ENCODE data around the gene RABGAP1L. TPM values are rescaled to one million over a fixed set of nuclear protein-coding genes. Genes with fewer than 3 reads are reported as not detected.

The RABGAP1L gene
- total RNA-seq, 1 experiment from 2014 or later: 31.2 TPM

GRCh38 chr1:174149216-174149615 lies 10.1 kb upstream of the RABGAP1L start:
- DNase-seq (ENCODE audit: low read depth, low spot score): no peak
- in situ Hi-C loops (cut with HindIII; ENCODE audit: low pct_unique_long_range_greater_than_20kb, low sequenced_read_pairs): no loop called here

- no peak for DNase-seq (ENCODE audit: low read depth, low spot score)
- in situ Hi-C loops (cut with HindIII; ENCODE audit: low pct_unique_long_range_greater_than_20kb, low sequenced_read_pairs): no loop called here
Observed at GRCh38 chr1:174150499-174150898, 8.8 kb upstream of the RABGAP1L start.

- in situ Hi-C loops (cut with HindIII; ENCODE audit: low pct_unique_long_range_greater_than_20kb, low sequenced_read_pairs): no loop called here
- DNase-seq (ENCODE audit: low read depth, low spot score): no peak
Observed at GRCh38 chr1:174152427-174152826, 6.9 kb upstream of the RABGAP1L start.

GRCh38 chr1:174153085-174153824 lies 6.1 kb upstream of the RABGAP1L start:
- in situ Hi-C loops (cut with HindIII; ENCODE audit: low pct_unique_long_range_greater_than_20kb, low sequenced_read_pairs): no loop called here

GRCh38 chr1:174153825-174154107 lies 5.6 kb upstream of the RABGAP1L start:
- no peak for DNase-seq (ENCODE audit: low read depth, low spot score)
- in situ Hi-C loops (cut with HindIII; ENCODE audit: low pct_unique_long_range_greater_than_20kb, low sequenced_read_pairs): no loop called here

More at GRCh38 chr1:174153085-174153824, 6.1 kb upstream of the RABGAP1L start:
- peak; percentile 58 for DNase-seq (ENCODE audit: low read depth, low spot score)

- in situ Hi-C loops (cut with HindIII; ENCODE audit: low pct_unique_long_range_greater_than_20kb, low sequenced_read_pairs): no loop called here
- no peak for DNase-seq (ENCODE audit: low read depth, low spot score)
Observed at GRCh38 chr1:174156437-174156836, 2.9 kb upstream of the RABGAP1L start.

GRCh38 chr1:174157157-174157806 lies 2.0 kb upstream of the RABGAP1L start:
- in situ Hi-C loops (cut with HindIII; ENCODE audit: low pct_unique_long_range_greater_than_20kb, low sequenced_read_pairs): no loop called here
- no peak for DNase-seq (ENCODE audit: low read depth, low spot score)

GRCh38 chr1:174158767-174159251 lies 511 bp upstream of the RABGAP1L start:
- in situ Hi-C loops (cut with HindIII; ENCODE audit: low pct_unique_long_range_greater_than_20kb, low sequenced_read_pairs): no loop called here
- no peak for DNase-seq (ENCODE audit: low read depth, low spot score)

GRCh38 chr1:174160109-174160473 lies 771 bp downstream of the RABGAP1L start:
- peak; percentile 10 for DNase-seq (ENCODE audit: low read depth, low spot score)
- in situ Hi-C loops (cut with HindIII; ENCODE audit: low pct_unique_long_range_greater_than_20kb, low sequenced_read_pairs): no loop called here

- in situ Hi-C loops (cut with HindIII; ENCODE audit: low pct_unique_long_range_greater_than_20kb, low sequenced_read_pairs): no loop called here
- no peak for DNase-seq (ENCODE audit: low read depth, low spot score)
Observed at GRCh38 chr1:174160603-174161002, 1.3 kb downstream of the RABGAP1L start.

GRCh38 chr1:174161813-174162212 lies 2.5 kb downstream of the RABGAP1L start:
- DNase-seq (ENCODE audit: low read depth, low spot score): no peak
- in situ Hi-C loops (cut with HindIII; ENCODE audit: low pct_unique_long_range_greater_than_20kb, low sequenced_read_pairs): no loop called here

- no peak for DNase-seq (ENCODE audit: low read depth, low spot score)
- in situ Hi-C loops (cut with HindIII; ENCODE audit: low pct_unique_long_range_greater_than_20kb, low sequenced_read_pairs): no loop called here
Observed at GRCh38 chr1:174164826-174165225, 5.5 kb downstream of the RABGAP1L start.

- DNase-seq (ENCODE audit: low read depth, low spot score): peak; percentile 13
- in situ Hi-C loops (cut with HindIII; ENCODE audit: low pct_unique_long_range_greater_than_20kb, low sequenced_read_pairs): no loop called here
Observed at GRCh38 chr1:174165471-174166137, 6.3 kb downstream of the RABGAP1L start.

- no peak for DNase-seq (ENCODE audit: low read depth, low spot score)
- in situ Hi-C loops (cut with HindIII; ENCODE audit: low pct_unique_long_range_greater_than_20kb, low sequenced_read_pairs): no loop called here
Observed at GRCh38 chr1:174166530-174167264, 7.4 kb downstream of the RABGAP1L start.

GRCh38 chr1:174167265-174167803 lies 8.0 kb downstream of the RABGAP1L start:
- in situ Hi-C loops (cut with HindIII; ENCODE audit: low pct_unique_long_range_greater_than_20kb, low sequenced_read_pairs): no loop called here
- no peak for DNase-seq (ENCODE audit: low read depth, low spot score)

GRCh38 chr1:174169342-174169741 lies 10.0 kb downstream of the RABGAP1L start:
- in situ Hi-C loops (cut with HindIII; ENCODE audit: low pct_unique_long_range_greater_than_20kb, low sequenced_read_pairs): no loop called here
- no peak for DNase-seq (ENCODE audit: low read depth, low spot score)

- in situ Hi-C loops (cut with HindIII; ENCODE audit: low pct_unique_long_range_greater_than_20kb, low sequenced_read_pairs): no loop called here
Observed at GRCh38 chr1:174171073-174171472, 11.8 kb downstream of the RABGAP1L start.

More at GRCh38 chr1:174171073-174171472, 11.8 kb downstream of the RABGAP1L start:
- DNase-seq (ENCODE audit: low read depth, low spot score): no peak
